Hepatocyte (in vitro differentiated cells): ENCODE data around the gene DCAF10. TPM values are rescaled to one million over a fixed set of nuclear protein-coding genes. Genes with fewer than 3 reads are reported as not detected.
"Not testable (repeated sequence)": the region's sequence is repeated elsewhere in the genome, so short reads cannot be mapped to it uniquely, and the experiment has no call there.

Source experiments
- DNase-seq: peaks from one replicate; pipeline ENCODE4 v3.0.0-alpha.2; 2016; ENCODE audit warnings: low spot score
- H2AFZ ChIP-seq: fragments of 200-600 bp; sonication (generic); 2 replicates; pipeline ENCODE4 v1.6.0; 2016; ENCODE audit warnings: antibody characterized with exemption, mild to moderate bottlenecking
- H3K27ac ChIP-seq: fragments of 200-600 bp; sonication (generic); 2 replicates; pipeline ENCODE4 v1.5.1; 2016; ENCODE audit warnings: mild to moderate bottlenecking
- H3K27me3 ChIP-seq: fragments of 200-600 bp; sonication (generic); 2 replicates; pipeline ENCODE4 v1.6.1; 2016
- H3K36me3 ChIP-seq: fragments of 200-600 bp; sonication (generic); replicated peaks from 2 replicates; pipeline ENCODE4 v1.5.1; 2016; ENCODE audit warnings: low read depth; ENCODE audit not compliant: insufficient read depth
- H3K4me1 ChIP-seq: fragments of 200-600 bp; sonication (generic); 2 replicates; pipeline ENCODE4 v1.5.1; 2016; ENCODE audit warnings: mild to moderate bottlenecking, moderate library complexity; ENCODE audit not compliant: insufficient read depth
- H3K4me2 ChIP-seq: fragments of 200-600 bp; sonication (generic); 2 replicates; pipeline ENCODE4 v1.6.0; 2016
- H3K4me3 ChIP-seq: fragments of 200-600 bp; sonication (generic); 2 replicates; pipeline ENCODE4 v1.5.1; 2016; ENCODE audit warnings: mild to moderate bottlenecking
- H3K79me2 ChIP-seq: fragments of 200-600 bp; sonication (generic); 2 replicates; pipeline ENCODE4 v1.6.0; 2017; ENCODE audit warnings: mild to moderate bottlenecking
- H3K9me2 ChIP-seq: fragments of 200-600 bp; sonication (generic); replicated peaks from 2 replicates; pipeline ENCODE4 v1.6.0; 2017; ENCODE audit warnings: mild to moderate bottlenecking; ENCODE audit not compliant: insufficient read depth
- H3K9me3 ChIP-seq: fragments of 200-600 bp; sonication (generic); 2 replicates; pipeline ENCODE4 v1.5.1; 2016; ENCODE audit warnings: low read depth, mild to moderate bottlenecking
- H4K20me1 ChIP-seq: fragments of 200-600 bp; sonication (generic); 2 replicates; pipeline ENCODE4 v1.6.0; 2016; ENCODE audit warnings: mild to moderate bottlenecking; ENCODE audit not compliant: insufficient read depth, poor library complexity, severe bottlenecking
- EZH2 ChIP-seq: fragments of 200-600 bp; sonication (generic); IDR thresholded peaks from 2 replicates; pipeline ENCODE4 v1.6.1; 2016; ENCODE audit warnings: antibody characterized with exemption, mild to moderate bottlenecking, borderline replicate concordance
- EZH2phosphoT487 ChIP-seq: fragments of 200-600 bp; sonication (generic); IDR thresholded peaks from one replicate; pipeline ENCODE4 v1.6.1; 2018; ENCODE audit warnings: antibody characterized with exemption, mild to moderate bottlenecking, low read depth, moderate library complexity; ENCODE audit not compliant: unreplicated experiment, severe bottlenecking
- WGBS: methylation state at CpG from one replicate; pipeline ENCODE4 v1.1.6; 2016; ENCODE audit warnings: low lambda C conversion rate; ENCODE audit errors: missing lambda C conversion rate; 5-methylcytosine and 5-hydroxymethylcytosine counted together
- polyA plus RNA-seq: library from polyadenylated mRNA; unstranded; fragments of >200 nt; fragmentation: Nextera tagmentation; extraction: Ambion mirVana; gene quantifications from 2 replicates; pipeline ENCODE4 v1.2.1, GENCODE V29; 2016
- total RNA-seq: library from RNA; depleted of rRNA; stranded (reverse); fragments of >200 nt; gene quantifications from 2 replicates; pipeline ENCODE4 v1.2.3, GENCODE V29; 2014
- TF ChIP-seq, protein P1 (sequence below): fragments of 200-600 bp; sonication (generic); IDR thresholded peaks from 2 replicates; pipeline ENCODE4 v1.5.1; 2016; ENCODE audit warnings: antibody characterized with exemption, mild to moderate bottlenecking; ENCODE audit not compliant: poor library complexity

The DCAF10 gene
- total and polyA plus RNA-seq, 2 experiments from 2014 or later = 23.9 to 29.2 TPM

DNA sequence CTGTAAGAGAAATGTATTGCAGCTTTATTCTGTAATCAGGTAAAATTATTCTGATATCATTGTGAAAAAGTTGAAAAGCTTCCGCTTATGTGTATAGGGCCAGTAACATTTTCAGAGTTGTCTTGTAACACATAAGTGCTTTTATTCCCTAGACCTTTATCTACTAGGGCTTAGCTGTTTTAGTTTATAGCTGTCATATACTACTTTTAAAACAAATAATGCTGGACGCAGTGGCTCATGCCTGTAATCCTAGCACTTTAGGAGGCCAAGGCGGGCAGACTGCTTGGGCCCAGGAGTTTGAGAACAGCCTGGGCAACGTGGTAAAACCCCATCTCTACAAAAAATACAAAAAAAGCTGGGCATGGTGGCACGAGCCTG, 70.2 kb downstream of the DCAF10 start:
- Histone ChIP-seq H3K36me3 (no peaks in the 10 kb centered on the region), H3K4me3 (no peak overlapping the region), H3K9me2 (no peaks in the 10 kb centered on the region), H3K27me3 (no peaks in the 10 kb centered on the region), H3K4me1 (peaks cover 5% of the 10 kb centered on the region), H4K20me1 (no peaks in the 10 kb centered on the region), H3K4me2 (no peak overlapping the region), H3K27ac (no peak overlapping the region), H3K9me3 (no peaks in the 10 kb centered on the region), H2AFZ (no peak overlapping the region), H3K79me2 (no peaks in the 10 kb centered on the region)
- DNase-seq = no peak
- WGBS = 55% methylated on average over 5 of the region's 5 CpGs
- TF ChIP-seq EZH2 (no peak), EZH2phosphoT487 (no peak)
- TF ChIP-seq, protein P1, sequence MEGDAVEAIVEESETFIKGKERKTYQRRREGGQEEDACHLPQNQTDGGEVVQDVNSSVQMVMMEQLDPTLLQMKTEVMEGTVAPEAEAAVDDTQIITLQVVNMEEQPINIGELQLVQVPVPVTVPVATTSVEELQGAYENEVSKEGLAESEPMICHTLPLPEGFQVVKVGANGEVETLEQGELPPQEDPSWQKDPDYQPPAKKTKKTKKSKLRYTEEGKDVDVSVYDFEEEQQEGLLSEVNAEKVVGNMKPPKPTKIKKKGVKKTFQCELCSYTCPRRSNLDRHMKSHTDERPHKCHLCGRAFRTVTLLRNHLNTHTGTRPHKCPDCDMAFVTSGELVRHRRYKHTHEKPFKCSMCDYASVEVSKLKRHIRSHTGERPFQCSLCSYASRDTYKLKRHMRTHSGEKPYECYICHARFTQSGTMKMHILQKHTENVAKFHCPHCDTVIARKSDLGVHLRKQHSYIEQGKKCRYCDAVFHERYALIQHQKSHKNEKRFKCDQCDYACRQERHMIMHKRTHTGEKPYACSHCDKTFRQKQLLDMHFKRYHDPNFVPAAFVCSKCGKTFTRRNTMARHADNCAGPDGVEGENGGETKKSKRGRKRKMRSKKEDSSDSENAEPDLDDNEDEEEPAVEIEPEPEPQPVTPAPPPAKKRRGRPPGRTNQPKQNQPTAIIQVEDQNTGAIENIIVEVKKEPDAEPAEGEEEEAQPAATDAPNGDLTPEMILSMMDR = no peak

DNA sequence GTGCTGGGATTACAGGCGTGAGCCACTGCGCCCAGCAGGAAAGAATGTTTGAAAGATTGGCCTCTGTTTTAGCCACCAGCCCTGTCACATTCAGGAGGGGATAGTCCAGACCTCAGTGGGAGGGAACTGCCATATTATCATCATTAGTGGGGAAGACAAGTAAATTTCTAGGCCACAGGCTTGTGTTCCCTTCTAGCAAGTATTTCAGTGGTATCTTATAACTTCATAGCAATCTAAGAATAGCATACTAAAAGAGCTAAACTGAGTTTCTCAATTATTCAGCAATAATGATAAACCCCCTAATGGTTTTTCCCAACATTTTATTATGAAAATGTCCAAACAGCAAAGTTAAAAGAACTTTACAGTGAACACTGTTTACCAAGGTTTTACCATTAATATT, 73.4 kb downstream of the DCAF10 start:
- no peaks in the 10 kb centered on the region for H3K9me3 ChIP-seq
- TF ChIP-seq EZH2phosphoT487 (no peak), EZH2 (no peak)
- TF ChIP-seq, protein P1 = no peak
- H3K9me2 ChIP-seq = no peaks in the 10 kb centered on the region
- no peak overlapping the region for H2AFZ ChIP-seq
- no peaks in the 10 kb centered on the region for H3K79me2 ChIP-seq
- H3K4me3 ChIP-seq = no peak overlapping the region
- H4K20me1 ChIP-seq = no peaks in the 10 kb centered on the region
- H3K36me3 ChIP-seq = no peaks in the 10 kb centered on the region
- H3K4me2 ChIP-seq = no peak overlapping the region
- no peak overlapping the region for H3K27ac ChIP-seq
- DNase-seq = no peak
- no peaks in the 10 kb centered on the region for H3K27me3 ChIP-seq
- WGBS = 95% methylated on average over 2 of the region's 2 CpGs
- peaks cover 5% of the 10 kb centered on the region for H3K4me1 ChIP-seq

DNA sequence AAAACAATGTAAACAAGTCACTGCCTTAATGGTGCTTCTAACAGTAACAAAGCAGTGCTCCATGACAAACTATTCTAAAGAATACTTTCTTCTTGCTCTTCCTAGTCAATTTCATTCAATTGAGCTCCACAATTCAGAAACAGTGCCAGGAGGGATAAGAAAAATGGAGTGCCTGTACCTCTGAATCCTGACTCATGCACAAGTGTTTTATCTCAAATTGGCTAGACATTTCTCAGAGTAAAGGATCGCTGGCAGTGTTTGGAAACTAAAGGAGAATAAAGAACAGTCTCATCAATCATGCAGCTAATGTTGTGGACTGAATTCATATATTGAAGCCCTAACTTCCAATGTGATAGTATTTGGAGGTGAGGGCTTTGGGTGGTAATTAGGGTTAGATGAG, 75.8 kb downstream of the DCAF10 start:
- Histone ChIP-seq H4K20me1 (no peaks in the 10 kb centered on the region), H3K4me2 (no peak overlapping the region), H3K4me1 (peaks cover under 1% of the 10 kb centered on the region), H3K27ac (no peak overlapping the region), H3K9me3 (no peaks in the 10 kb centered on the region), H3K79me2 (no peaks in the 10 kb centered on the region), H3K27me3 (no peaks in the 10 kb centered on the region), H3K4me3 (no peak overlapping the region), H3K36me3 (no peaks in the 10 kb centered on the region), H2AFZ (no peak overlapping the region), H3K9me2 (no peaks in the 10 kb centered on the region)
- 97% methylated on average over 1 of the region's 1 CpG for WGBS
- no peak for TF ChIP-seq EZH2
- no peak for TF ChIP-seq EZH2phosphoT487
- no peak for DNase-seq

DNA sequence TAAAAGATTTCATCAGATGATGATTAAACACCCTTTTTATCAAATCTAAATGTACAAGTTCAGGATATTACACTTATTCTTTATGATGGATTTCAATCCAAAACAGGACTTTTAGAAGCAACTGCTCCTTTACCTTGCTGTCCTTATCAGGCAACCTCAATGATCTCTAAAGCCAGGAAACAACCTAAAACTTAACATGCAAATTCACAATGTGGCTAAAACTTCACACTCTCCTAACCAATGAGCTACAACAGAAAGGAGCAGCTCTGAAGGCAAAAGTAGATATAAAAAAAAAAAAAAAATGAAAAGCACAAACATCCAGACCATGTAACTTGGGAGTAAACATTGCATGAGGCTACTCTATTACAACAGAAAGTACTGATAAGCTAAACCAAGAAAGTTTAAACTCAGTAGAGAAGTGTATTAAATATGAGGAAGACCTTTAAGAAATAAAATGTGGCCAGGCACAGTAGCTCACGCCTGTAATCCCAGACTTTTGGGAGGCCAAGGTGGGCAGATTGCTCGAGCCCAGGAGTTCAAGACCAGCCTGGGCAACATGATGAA, 80.4 kb downstream of the DCAF10 start:
- Histone ChIP-seq H3K9me2 (no peaks in the 10 kb centered on the region), H3K4me2 (no peak overlapping the region), H3K9me3 (no peaks in the 10 kb centered on the region), H3K36me3 (peaks cover 4% of the 10 kb centered on the region), H3K4me3 (no peak overlapping the region), H3K27ac (no peak overlapping the region), H3K79me2 (no peaks in the 10 kb centered on the region), H2AFZ (no peak overlapping the region), H3K4me1 (no peaks in the 10 kb centered on the region), H3K27me3 (no peaks in the 10 kb centered on the region), H4K20me1 (no peaks in the 10 kb centered on the region)
- 85% methylated on average over 2 of the region's 2 CpGs for WGBS
- no peak for DNase-seq
- no peak for TF ChIP-seq EZH2phosphoT487
- TF ChIP-seq EZH2 = no peak
- TF ChIP-seq, protein P1 = no peak

DNA sequence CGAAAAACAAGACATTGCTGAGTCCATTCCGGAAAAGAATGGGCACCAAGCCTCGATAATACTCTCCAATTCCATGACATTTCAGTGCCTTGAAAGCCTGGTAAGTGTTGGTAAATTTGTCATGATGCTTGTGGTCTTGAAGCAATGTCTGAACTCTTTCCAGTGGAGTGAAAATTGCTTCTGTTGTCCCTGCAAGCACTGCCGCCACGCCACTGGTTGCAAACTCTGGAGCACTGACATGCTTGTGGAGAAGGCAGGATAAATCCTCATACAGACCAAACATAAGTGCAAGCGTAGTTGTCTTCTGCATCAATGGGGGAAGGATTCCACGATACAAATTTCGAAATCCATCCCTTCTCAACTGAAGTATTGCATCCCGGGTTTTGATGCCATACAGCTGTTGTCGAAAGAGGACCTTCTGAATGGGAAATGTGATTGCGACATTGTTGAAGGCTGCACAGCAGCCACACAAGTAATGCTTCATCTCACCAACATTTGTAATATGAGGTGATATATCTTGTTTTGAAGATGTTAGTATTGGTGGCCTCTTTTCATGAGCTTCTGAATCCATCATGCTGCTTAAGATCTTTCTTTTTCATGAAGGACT, 87.5 kb downstream of the DCAF10 start:
- not testable (repeated sequence) for H3K79me2 ChIP-seq, H3K36me3 ChIP-seq, H3K4me3 ChIP-seq, H3K4me1 ChIP-seq, H3K9me3 ChIP-seq, H2AFZ ChIP-seq, H3K4me2 ChIP-seq, H3K27ac ChIP-seq, DNase-seq, H4K20me1 ChIP-seq, H3K27me3 ChIP-seq, H3K9me2 ChIP-seq
- 83% methylated on average over 11 of the region's 11 CpGs for WGBS
